Transverse colon (tissue), 3 donors: ENCODE measurements around the gene ATRN.
"Not testable (repeated sequence)": the region's sequence is repeated elsewhere in the genome, so short reads cannot be mapped to it uniquely, and the experiment has no call there.

Experiments used
- EP300 ChIP-seq: sonication (generic); formaldehyde crosslinking; IDR thresholded peaks from one replicate; pipeline ENCODE4 v1.6.1; 2017; ENCODE audit warnings: antibody characterized with exemption, low read depth
- POLR2A ChIP-seq: fragments of 450-650 bp; IDR thresholded peaks from one replicate; pipeline ENCODE4 v1.6.1; 2016; ENCODE audit warnings: antibody characterized with exemption, mild to moderate bottlenecking, moderate library complexity
- TF ChIP-seq, protein P1 (sequence below), 5 experiments: fragments of 200-600 bp in 3 of 5; fragments of 450-650 bp in 2 of 5; sonication (generic) in 3 of 5; IDR thresholded peaks; 1 replicate in 2 of 5; 2 replicates in 3 of 5; pipeline ENCODE4 v1.5.1; 2016 to 2017; ENCODE audit warnings: antibody characterized with exemption in 5 of 5, inconsistent platforms in 3 of 5, mild to moderate bottlenecking in 2 of 5, moderate library complexity in 1 of 5

DNA sequence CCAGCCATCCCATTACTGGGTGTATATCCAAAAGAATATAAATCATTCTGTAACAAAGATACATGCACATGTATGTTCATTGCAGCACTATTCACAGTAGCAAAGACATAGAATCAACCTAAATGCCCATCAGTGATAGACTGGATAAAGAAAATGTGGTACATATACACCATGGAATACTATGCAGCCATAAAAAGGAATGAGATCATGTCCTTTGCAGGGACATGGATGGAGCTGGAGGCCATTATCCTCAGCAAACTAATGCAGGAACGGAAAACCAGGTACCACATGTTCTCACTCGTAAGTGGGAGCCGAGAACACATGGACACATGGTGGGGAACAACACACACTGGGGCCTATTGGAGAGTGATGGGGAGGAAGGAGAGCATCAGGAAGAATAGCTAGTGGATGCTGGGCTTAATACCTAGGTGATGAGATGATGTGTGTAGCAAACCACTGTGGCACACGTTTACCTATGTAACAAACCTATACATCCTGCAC lies 134.6 kb downstream of the ATRN start:
- TF ChIP-seq EP300, POLR2A: not testable (repeated sequence)
- TF ChIP-seq, protein P1, sequence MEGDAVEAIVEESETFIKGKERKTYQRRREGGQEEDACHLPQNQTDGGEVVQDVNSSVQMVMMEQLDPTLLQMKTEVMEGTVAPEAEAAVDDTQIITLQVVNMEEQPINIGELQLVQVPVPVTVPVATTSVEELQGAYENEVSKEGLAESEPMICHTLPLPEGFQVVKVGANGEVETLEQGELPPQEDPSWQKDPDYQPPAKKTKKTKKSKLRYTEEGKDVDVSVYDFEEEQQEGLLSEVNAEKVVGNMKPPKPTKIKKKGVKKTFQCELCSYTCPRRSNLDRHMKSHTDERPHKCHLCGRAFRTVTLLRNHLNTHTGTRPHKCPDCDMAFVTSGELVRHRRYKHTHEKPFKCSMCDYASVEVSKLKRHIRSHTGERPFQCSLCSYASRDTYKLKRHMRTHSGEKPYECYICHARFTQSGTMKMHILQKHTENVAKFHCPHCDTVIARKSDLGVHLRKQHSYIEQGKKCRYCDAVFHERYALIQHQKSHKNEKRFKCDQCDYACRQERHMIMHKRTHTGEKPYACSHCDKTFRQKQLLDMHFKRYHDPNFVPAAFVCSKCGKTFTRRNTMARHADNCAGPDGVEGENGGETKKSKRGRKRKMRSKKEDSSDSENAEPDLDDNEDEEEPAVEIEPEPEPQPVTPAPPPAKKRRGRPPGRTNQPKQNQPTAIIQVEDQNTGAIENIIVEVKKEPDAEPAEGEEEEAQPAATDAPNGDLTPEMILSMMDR (IDR thresholded peaks at IDR 0.05): not testable (repeated sequence)
